Stimulated activated CD8-positive, alpha-beta memory T cell treated with anti-CD3 and anti-CD28 coated beads, Interleukin-7, amount 100 ng/mL, for 24 hours (primary cell): Measurements from ENCODE around the gene SP2.
"Not testable (repeated sequence)": the region's sequence is repeated elsewhere in the genome, so short reads cannot be mapped to it uniquely, and the experiment has no call there.

Source experiments
- DNase-seq: peaks from one replicate; pipeline ENCODE4 v3.0.0-alpha.2; 2020; ENCODE audit warnings: low read depth

SP2 gene

DNA sequence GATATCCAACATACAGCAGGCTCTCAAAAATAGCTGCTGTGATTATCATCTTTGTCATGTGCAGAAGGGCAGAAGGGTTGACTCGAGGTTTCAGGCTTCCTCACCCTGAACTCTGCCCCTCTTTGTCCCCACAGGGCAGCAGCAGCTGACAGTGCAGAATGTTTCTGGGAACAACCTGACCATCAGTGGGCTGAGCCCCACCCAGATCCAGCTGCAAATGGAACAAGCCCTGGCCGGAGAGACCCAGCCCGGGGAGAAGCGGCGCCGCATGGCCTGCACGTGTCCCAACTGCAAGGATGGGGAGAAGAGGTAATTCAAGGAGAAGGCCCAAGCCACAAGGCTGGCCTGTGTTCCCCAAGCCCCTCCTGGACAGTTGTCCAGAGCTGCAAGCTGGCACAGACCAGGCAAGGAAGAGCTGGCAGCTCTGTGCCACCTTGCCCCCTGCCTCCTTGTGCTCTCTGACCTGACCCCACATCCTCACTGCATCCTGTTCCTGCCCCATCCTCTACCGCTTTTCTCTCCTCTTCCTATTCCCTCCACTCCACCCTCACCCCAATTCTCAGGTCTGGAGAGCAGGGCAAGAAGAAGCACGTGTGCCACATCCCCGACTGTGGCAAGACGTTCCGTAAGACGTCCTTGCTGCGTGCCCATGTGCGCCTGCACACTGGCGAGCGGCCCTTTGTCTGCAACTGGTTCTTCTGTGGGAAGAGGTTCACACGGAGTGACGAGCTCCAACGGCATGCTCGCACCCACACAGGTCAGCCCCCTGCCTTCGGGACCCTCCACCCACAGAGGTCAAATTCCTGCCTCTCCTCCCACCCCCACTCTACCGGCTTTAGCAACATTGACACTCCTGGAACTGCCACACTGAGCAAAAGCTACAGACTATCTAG lies 29.0 kb downstream of the SP2 start:
- no peak for DNase-seq

GRCh38 chr17:47925678-47925988 lies 29.6 kb downstream of the SP2 start:
- DNase-seq: no peak

GRCh38 chr17:47927821-47928400 lies 31.9 kb downstream of the SP2 start:
- DNase-seq: no peak

GRCh38 chr17:47928415-47928814 lies 32.4 kb downstream of the SP2 start:
- no peak for DNase-seq

GRCh38 chr17:47929218-47930000 lies 33.4 kb downstream of the SP2 start:
- no peak for DNase-seq

GRCh38 chr17:47931848-47932247 lies 35.8 kb downstream of the SP2 start:
- no peak for DNase-seq

DNA sequence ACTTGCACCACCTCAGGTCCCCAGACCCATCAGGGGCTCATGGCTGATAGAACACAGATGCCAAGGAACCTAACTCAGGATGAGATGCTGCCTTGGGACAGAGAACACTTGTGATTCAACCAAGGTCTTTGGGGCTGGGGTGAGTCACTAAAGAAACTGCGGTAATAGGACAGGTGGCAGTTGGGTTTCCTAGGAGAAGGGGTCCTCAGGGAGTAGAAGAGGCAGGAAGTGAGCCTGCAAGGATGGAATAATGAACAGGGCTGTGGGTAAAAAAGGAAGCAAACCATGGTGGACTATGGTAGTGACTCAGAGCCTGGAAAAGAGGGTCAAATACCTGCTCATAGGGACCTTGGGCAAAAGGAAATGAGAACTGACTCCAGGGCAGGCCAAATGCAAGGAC lies 38.8 kb downstream of the SP2 start:
- DNase-seq: no peak

- not testable (repeated sequence) for DNase-seq
Observed at GRCh38 chr17:47935468-47935867, 39.4 kb downstream of the SP2 start.

DNA sequence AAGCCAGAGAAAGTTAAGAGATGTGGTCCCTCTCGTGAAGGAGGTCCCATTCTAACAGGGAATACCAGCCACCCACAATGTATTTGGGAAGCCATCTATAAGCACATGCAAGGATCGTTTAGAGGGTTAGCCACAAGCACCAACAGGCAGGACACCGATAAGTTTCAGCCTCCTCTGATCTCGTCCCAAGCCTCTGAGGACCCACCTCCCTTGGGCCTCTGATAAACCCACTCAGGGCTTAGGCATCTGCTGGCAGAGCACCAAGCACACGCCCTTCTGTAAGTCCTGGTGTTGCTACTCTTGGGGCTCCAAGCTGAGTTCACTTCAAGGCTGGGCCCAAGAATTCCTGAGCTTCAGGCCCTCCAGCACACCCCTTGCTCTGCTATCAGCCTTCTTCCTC lies 39.9 kb downstream of the SP2 start:
- DNase-seq: no peak

DNA sequence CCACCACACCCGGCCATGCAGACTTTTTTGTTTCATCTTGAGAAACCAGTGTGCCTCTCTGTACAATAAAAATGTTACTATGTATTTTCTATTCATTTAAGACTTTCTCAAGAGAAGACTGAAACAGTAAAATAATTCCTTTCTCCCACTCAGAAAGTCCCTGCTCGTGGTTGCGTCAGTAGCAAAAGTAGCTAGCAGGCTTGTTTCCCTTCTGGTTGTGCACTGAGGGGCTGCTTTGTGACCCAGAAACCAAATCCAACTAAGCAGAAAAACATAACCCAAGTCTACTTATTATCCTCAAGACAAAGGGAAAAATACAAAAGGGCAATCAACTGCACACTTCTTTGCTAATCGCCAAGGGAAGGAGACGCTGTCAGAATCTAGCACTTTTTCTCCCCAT lies 41.9 kb downstream of the SP2 start:
- DNase-seq: no peak

DNA sequence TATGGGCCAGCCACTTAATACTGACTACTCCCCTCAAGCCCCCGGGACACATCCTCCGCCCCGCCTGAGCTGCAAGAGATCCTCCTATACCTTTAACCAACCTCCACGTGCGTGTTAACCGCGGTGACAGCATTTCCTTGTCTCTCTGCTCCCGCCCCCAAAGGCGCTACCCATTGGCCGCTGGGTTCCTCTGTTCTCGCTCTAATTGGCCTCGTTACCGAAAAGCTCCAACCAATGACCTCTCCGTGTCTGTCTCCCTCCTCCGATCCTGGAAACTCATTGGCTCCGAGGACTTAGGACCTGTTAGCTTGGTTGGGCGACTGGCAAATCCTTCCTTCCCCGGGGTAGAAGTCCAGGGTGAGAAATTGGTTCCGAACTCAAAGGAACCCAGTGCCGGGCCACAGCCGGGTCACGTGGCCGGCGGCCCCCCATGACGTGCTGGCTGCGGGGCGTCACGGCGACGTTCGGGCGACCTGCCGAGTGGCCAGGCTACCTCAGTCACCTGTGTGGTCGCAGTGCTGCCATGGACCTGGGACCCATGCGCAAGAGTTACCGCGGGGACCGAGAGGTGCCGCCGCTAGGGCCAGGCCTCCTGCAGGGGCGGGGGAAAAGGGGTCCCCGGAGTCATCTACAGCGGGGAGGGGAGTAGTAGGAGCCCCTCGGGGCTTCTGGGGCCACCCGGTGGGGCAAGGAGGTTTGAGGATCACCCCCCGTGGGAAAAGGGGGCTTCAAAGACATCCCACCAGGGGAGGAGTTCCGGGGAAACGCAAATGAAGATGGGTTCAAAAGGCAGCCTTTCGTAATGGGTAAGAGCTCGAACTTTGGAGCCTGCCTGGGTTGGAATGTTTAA lies 45.4 kb downstream of the SP2 start, which contains the start of gene PNPO:
Gene PNPO, plus strand, starts transcription at position 326 of the 850 bp plus-strand sequence. Its CDS starts 105 bp downstream, at position 431.
- peak; percentile 90 for DNase-seq

DNA sequence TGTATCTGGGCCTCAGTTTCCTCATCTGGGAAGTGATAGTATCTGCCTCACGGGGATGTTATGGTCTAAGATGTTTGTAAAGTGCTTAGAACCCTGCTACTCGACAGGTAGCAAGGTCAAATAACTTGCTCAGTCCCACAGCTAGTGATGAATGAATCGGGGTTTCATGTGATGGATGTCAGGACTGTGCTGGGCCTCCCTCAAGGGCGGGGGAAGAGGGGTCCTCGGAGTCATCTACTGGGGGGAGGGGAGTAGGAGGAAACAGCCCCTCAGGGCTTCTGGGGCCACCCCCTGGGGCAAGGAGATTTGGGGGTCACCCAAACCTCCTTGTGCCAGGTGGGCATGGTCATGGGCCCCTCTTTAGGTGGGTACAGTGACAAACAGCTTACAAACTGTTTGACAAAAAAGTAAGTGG lies 46.1 kb downstream of the SP2 start:
- no peak for DNase-seq

- no peak for DNase-seq
Observed at GRCh38 chr17:47942568-47942967, 46.5 kb downstream of the SP2 start.

DNA sequence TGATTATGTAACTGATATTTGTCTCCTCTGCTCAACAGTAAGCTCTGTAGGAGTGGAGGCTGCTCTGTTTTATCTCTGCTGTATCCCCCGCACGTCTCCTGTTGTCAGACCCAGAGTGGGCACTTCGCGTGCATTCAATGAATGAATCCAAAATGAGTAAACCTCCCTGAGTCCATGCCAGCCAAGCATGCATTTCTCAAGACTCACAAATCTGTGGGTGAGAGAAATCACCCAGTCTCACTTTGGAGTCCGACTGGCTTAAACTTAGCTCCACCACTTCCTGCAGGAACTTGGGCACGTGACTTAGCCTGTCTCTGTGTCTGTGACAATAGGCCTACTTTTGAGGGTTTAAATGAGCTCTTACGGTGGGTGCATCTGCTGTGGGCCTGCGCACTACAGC lies 49.0 kb downstream of the SP2 start:
- DNase-seq: no peak

DNA sequence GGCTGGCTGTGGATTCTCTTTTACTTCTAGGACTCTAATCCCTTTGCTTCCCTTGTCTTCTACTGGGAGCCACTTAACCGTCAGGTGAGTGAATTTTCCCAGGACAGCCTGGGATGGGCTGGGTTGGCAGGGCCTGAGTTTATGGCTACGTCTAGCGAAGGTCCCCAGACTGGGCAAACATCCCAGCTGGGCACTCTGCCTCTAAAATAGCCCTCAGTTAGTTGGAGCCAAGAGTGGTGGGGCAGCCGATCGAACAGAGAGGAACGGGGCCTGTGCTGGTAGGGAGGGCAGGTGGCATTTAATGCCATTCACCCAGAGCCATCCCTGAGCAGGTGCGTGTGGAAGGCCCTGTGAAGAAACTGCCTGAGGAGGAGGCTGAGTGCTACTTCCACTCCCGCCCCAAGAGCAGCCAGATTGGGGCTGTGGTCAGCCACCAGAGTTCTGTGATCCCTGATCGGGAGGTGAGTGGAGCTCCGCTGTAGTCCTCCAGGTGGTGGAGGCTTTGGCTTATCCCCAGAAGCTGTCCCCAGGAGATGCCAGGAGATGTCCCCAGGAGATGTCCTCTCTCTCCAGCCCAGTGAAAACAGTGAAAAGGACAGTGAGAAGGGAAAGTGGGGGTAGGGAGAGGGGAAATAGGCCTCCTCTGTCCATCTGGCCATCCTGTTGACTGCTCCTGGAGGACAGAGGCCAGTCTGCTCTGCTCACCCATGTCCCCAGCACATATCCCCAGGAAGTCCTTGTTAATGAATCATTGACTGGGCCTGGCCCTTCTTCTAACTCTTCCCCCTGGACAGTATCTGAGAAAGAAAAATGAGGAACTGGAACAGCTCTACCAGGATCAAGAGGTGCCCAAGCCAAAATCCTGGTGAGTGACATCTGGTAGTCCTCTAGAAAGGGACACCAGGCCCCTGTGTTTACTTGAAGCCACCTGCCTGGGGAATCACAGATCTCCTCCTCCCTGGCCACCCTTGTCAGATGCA lies 49.8 kb downstream of the SP2 start:
- no peak for DNase-seq

- no peak for DNase-seq
Observed at GRCh38 chr17:47946516-47946915, 50.5 kb downstream of the SP2 start.

GRCh38 chr17:47946929-47947397 lies 50.9 kb downstream of the SP2 start:
- DNase-seq: peak; percentile 54

- DNase-seq: no peak
Observed at GRCh38 chr17:47948706-47949196, 52.7 kb downstream of the SP2 start.

DNA sequence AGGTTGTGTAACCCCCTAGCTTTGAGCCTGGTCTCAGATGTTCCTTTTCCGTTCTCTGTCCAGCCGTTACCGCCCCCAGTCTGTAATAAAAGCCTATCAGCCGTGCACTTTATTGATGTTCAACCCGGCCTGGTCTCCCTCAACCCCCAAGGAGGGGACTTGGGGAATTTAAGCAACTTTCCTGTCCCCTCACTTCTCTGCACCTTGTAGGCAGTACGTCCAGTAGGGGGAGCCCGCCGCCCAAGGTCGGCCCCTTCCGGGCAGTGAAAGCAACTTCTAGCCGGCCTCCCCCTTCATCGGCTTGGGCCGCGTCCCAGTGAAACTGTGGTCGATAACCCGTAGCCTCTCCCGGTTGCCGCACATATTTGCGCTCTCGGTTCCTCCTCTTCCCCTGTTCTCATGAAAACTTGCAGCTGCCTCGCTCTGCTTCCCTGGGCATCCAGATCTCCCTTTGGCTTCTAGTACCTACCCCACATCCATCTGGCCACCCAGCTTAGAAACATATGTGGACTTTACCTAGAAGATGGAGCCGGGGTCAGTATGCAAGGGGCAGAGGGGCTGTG lies 53.2 kb downstream of the SP2 start:
- peak; percentile 69 for DNase-seq

DNA sequence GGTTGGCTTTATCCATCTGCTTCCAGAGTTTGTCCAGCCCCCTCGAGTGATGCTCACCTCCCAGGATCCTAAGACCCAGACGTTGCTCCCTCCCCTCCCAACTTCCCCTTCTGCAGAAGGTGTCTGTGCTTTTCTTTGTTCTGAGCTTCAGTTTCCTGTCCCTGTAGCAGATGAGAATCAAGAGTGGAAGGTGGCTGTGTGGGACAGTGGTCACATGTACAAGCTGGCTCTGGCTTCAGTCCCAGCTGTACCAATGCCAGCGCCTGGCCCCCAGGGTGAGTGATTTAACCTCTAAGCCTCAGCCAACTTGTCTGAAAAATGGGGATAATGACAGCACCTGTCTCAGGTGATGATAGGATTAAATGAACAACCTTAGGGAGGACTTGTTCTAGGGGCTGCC lies 53.9 kb downstream of the SP2 start:
- DNase-seq: no peak
